ENCODE results near the gene CDH15. TPM values are rescaled to one million over a fixed set of nuclear protein-coding genes. Genes with fewer than 3 reads are reported as not detected.
A peak's percentile ranks its signal among the peaks of the same experiment; 100 is the strongest.

CDH15 gene
- total RNA-seq, 1 donor from 2014 or later, result 0.18 TPM

DNA sequence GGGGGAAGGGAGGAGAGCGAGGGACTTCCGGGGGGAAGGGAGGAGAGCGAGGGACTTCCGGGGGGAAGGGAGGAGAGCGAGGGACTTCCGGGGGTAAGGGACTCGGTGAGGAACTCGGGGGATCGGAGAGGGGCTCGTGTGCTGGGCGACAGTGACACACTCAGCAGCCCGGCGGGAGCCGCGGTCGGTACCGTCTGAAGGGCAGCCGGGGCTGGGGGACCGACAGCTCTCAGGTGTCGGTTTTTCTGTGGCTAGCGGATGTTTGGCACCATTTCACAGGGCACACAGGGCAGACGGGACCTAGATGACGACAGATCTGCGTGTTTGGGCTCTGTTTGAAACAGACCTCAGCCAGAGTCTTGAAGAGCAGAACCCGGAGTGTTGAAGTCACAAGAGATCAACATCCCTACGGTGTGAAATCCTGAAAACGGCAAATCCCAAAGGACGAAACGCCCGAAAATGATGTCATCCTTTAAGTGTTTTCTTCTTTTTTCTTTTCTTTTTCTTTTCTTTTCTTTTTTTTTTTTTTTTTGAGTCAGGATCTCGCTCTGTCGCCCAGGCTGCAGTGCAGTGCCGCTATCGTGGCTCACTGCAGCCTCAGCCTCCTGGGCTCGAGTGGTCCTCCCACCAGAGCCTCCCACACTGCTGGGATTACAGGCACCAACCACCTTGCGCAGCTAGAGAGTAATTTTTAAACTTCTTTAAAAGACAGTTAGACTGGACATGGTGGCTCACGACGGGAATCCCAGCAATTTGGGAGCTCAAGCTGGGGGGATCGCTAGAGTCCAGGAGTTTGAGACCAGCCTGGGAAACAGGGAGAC, 69.8 kb downstream of the CDH15 start:
- peaks cover 8% of the 10 kb centered on the region for H3K79me2 ChIP-seq (ENCODE audit: insufficient read depth, low read length)
- peaks cover 4% of the 10 kb centered on the region for H3K4me1 ChIP-seq (ENCODE audit: insufficient read depth, low read length)
- H3K27ac Mint-ChIP-seq (ENCODE audit: unreplicated experiment), result peak overlapping the region; percentile 99
- no peaks in the 10 kb centered on the region for H3K36me3 ChIP-seq (ENCODE audit: insufficient read depth, low read length)
- no peak for FAIRE-seq
- H3K9me3 Mint-ChIP-seq (ENCODE audit: unreplicated experiment), result peaks cover 4% of the 10 kb centered on the region
- H3K4me3 ChIP-seq (ENCODE audit: insufficient read depth, low read depth, low read length), result peak overlapping the region; percentile 93
- peak overlapping the region; percentile 94 for H3K27ac ChIP-seq (ENCODE audit: low read depth, low read length)
- H3K4me3 Mint-ChIP-seq (ENCODE audit: unreplicated experiment), result peak overlapping the region; percentile 95
- peak overlapping the region; percentile 96 for H3K9ac ChIP-seq (ENCODE audit: low read length)
- no peaks in the 10 kb centered on the region for H3K9me3 ChIP-seq (ENCODE audit: insufficient read depth, low read depth, low read length)
- TF ChIP-seq, protein P1, sequence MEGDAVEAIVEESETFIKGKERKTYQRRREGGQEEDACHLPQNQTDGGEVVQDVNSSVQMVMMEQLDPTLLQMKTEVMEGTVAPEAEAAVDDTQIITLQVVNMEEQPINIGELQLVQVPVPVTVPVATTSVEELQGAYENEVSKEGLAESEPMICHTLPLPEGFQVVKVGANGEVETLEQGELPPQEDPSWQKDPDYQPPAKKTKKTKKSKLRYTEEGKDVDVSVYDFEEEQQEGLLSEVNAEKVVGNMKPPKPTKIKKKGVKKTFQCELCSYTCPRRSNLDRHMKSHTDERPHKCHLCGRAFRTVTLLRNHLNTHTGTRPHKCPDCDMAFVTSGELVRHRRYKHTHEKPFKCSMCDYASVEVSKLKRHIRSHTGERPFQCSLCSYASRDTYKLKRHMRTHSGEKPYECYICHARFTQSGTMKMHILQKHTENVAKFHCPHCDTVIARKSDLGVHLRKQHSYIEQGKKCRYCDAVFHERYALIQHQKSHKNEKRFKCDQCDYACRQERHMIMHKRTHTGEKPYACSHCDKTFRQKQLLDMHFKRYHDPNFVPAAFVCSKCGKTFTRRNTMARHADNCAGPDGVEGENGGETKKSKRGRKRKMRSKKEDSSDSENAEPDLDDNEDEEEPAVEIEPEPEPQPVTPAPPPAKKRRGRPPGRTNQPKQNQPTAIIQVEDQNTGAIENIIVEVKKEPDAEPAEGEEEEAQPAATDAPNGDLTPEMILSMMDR (IDR thresholded peaks at IDR 0.05; ENCODE audit: insufficient read depth, low read depth, low read length), result no peak
- no peak for TF ChIP-seq EZH2 (IDR thresholded peaks at IDR 0.05; ENCODE audit: insufficient read depth, low read length)
- peak overlapping the region; percentile 88 for H3K4me2 ChIP-seq (ENCODE audit: low read length)
- no peaks in the 10 kb centered on the region for H4K20me1 ChIP-seq (ENCODE audit: insufficient read depth, low read length)
- H2AFZ ChIP-seq (ENCODE audit: low read depth, low read length), result peak overlapping the region; percentile 84
- peaks cover 2% of the 10 kb centered on the region for H3K36me3 Mint-ChIP-seq (ENCODE audit: low read depth, unreplicated experiment)
- no peaks in the 10 kb centered on the region for H3K4me1 Mint-ChIP-seq (ENCODE audit: low read depth, unreplicated experiment)
- H3K27me3 ChIP-seq (ENCODE audit: insufficient read depth, low read length), result no peaks in the 10 kb centered on the region
- DNase-seq (ENCODE audit: low read depth), result peak; percentile 72
- no peaks in the 10 kb centered on the region for H3K27me3 Mint-ChIP-seq (ENCODE audit: low read depth, unreplicated experiment)

DNA sequence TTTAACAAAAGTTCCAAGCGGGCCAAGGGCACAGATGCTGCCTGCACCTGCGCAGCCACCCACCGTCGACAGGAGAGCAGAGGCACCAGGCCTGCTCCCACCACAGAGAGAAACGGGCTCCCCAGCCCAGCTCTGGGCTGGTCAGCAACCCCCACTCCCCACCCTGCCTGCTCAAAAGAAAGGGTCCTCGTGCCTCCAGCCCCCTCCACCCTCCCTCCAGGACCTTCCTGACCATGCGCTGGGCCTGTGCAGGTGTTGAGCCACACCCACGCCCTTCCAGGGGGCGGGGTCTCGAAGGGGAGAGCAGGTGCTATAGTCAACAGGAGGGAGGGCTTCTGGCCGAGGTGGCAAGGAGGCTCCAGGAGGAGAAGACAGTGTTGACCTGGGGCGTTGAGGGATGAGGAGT, 71.2 kb downstream of the CDH15 start:
- peak overlapping the region; percentile 57 for H3K4me3 Mint-ChIP-seq (ENCODE audit: unreplicated experiment)
- H2AFZ ChIP-seq (ENCODE audit: low read depth, low read length), result no peak overlapping the region
- no peaks in the 10 kb centered on the region for H3K27me3 Mint-ChIP-seq (ENCODE audit: low read depth, unreplicated experiment)

More for the DNA sequence above, 71.2 kb downstream of the CDH15 start:
- no peaks in the 10 kb centered on the region for H3K4me1 Mint-ChIP-seq (ENCODE audit: low read depth, unreplicated experiment)
- Histone ChIP-seq H4K20me1 (ENCODE audit: insufficient read depth, low read length) (no peaks in the 10 kb centered on the region), H3K4me2 (ENCODE audit: low read length) (no peak overlapping the region), H3K4me3 (ENCODE audit: insufficient read depth, low read depth, low read length) (no peak overlapping the region), H3K9ac (ENCODE audit: low read length) (no peak overlapping the region), H3K27ac (ENCODE audit: low read depth, low read length) (no peak overlapping the region), H3K27me3 (ENCODE audit: insufficient read depth, low read length) (no peaks in the 10 kb centered on the region), H3K4me1 (ENCODE audit: insufficient read depth, low read length) (peaks cover 8% of the 10 kb centered on the region), H3K9me3 (ENCODE audit: insufficient read depth, low read depth, low read length) (no peaks in the 10 kb centered on the region), H3K79me2 (ENCODE audit: insufficient read depth, low read length) (peaks cover 8% of the 10 kb centered on the region), H3K36me3 (ENCODE audit: insufficient read depth, low read length) (no peaks in the 10 kb centered on the region)
- no peak overlapping the region for H3K27ac Mint-ChIP-seq (ENCODE audit: unreplicated experiment)
- TF ChIP-seq, protein P1 (IDR thresholded peaks at IDR 0.05; ENCODE audit: insufficient read depth, low read depth, low read length), result no peak
- no peak for TF ChIP-seq EZH2 (IDR thresholded peaks at IDR 0.05; ENCODE audit: insufficient read depth, low read length)
- DNase-seq (ENCODE audit: low read depth), result no peak
- peaks cover 4% of the 10 kb centered on the region for H3K9me3 Mint-ChIP-seq (ENCODE audit: unreplicated experiment)
- FAIRE-seq, result no peak
- H3K36me3 Mint-ChIP-seq (ENCODE audit: low read depth, unreplicated experiment), result no peaks in the 10 kb centered on the region

Measured in astrocyte (in vitro differentiated cells and primary cell).